DMS 273 (cell line): ENCODE measurements around the gene TULP4.
A peak's percentile ranks its signal among the peaks of the same experiment; 100 is the strongest.
"Not testable (repeated sequence)": the region's sequence is repeated elsewhere in the genome, so short reads cannot be mapped to it uniquely, and the experiment has no call there.

Experiments
- DNase-seq: peaks from one replicate; lab custom pipeline; 2025; ENCODE audit not compliant: unreplicated experiment; lab: John Stamatoyannopoulos, UW

Gene TULP4

DNA sequence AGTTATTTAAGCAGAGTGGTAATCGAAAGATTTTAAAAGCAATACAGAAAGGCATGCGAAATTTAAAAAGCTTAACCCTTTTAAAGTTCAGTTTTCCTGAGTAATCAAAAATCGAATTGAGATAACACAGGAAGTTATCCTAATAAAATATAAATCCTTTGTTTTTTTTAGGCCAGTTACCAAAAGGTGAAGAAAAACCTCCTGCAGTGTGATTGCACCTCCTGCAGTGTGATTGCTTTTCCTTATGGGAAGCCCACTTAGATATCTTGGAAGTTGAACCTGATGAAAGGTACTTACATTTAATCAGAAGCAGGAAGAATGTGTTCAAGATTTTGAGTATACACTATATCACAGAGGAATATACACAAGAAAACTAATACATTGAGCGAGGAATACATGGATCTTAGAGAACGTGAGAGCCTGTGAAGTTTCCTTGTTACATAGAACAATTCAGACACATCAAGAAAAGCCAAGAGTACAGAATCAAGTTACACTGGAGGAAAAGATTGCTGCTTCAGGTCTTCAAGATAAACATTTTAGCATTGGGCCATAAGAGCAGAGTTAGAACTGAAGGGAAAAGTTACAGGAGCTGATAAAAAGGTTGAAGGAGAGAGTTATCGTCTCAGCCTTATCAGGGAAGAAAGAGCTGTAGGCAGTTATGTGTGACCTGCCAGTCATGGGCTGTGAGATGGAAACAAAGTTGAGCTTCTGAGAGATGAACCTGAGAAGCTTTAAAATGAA is 240.0 kb downstream of the TULP4 start:
- no peak for DNase-seq

DNA sequence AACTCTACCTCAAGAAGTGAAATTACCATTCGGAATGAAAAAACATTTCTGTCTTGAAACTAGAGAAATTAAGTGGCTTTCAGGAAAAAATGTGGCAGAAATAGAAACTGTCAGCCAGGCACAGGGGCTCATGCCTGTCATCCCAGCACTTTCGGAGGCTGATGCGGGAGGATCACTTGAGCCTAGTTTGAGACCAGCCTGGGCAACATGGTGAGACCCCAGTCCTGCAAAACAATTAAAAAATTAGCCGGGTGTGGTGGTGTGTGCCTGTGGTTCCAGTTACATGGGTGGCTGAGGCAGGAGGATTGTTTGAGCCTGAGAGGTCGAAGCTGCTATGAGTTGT is 240.5 kb downstream of the TULP4 start:
- DNase-seq, result no peak

- no peak for DNase-seq
These were observed 242.5 kb downstream of the TULP4 start for GRCh38 chr6:158554611-158555361.

GRCh38 chr6:158556113-158556512 is 243.8 kb downstream of the TULP4 start:
- no peak for DNase-seq

- not testable (repeated sequence) for DNase-seq
These were observed 244.8 kb downstream of the TULP4 start for GRCh38 chr6:158557110-158557509.

- DNase-seq, result no peak
These were observed 245.7 kb downstream of the TULP4 start for GRCh38 chr6:158557927-158558326.

GRCh38 chr6:158558415-158559306 is 246.4 kb downstream of the TULP4 start:
- no peak for DNase-seq

GRCh38 chr6:158559338-158559894 is 247.2 kb downstream of the TULP4 start:
- peak; percentile 29 for DNase-seq

DNA sequence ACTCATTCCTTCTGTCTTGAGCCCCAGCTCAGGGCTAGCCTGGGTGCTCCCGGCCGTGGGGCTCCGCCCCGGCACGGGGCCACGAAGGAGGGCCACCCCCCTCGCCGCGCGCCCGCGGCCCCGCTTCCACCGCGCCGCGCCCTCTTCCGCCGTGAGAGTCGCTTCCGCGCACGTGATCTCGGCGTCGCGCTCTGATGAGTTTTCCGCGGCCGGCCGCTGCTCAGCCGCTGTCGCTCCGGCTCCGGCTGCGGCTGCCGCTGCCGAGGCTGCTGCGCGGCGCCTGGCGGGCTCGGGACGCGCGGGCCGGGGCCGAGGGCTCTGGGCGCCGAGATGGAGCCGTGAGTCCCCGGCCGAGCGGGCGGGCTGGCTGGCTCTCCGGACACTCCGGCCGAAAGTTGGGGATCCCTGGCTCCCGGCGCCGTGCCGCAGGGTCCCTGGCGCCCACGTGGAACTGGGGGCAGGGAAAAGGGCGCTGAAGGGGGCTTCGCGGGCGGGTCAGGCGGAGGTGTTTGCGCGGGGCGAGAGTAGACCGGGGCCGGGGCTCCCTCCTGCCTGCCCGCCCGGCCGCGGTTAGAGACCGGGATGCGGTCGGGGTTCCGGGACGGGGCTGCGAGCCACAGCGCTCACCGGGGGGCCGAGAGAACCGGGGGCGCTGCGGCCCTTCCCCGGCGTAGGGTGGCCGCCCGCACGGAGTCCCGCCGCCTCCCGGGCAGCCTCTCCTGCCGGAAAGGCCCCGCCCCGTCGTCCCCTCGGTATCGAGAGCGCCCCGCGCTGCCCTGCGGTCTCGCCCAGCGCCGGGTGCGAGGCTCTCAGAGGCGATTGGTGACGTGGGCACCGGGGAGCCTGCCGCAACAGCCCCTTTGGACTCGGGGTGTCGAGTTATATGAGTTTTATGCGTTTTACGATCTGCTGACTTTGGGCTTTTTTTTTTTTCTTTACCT is 247.9 kb downstream of the TULP4 start, which contains the start of gene TMEM181:
TSS of gene TMEM181 (plus strand) at position 197 of the 941 bp plus-strand sequence. CDS start at position 331, 134 bp downstream.
- peak; percentile 95 for DNase-seq

DNA sequence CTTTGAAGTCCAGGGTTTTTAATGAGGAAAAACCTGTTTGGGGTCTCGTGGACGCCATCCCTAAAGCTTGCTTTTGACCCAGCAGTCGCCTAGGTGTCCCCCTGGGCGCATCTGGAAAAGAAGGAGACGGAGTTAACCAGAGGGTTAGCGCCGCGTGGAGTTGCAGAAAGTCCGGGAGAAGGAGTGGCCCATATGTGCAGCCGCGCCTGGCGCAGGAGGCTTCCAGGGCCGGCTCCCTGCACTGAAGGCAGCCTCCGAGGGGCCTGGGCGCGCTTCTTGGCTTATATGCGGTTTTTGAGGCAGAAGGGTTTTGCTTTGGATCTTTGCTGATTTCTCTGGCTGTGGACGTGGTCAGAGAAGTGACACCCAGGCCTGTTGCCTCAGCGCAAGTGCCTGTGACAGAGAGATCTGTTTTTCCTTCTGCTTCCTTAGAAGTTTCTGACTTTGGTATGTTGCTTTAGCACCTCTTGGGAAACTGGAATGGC is 248.6 kb downstream of the TULP4 start:
- DNase-seq, result peak; percentile 66
